Measurements from ENCODE around the gene MLC1.

DNA sequence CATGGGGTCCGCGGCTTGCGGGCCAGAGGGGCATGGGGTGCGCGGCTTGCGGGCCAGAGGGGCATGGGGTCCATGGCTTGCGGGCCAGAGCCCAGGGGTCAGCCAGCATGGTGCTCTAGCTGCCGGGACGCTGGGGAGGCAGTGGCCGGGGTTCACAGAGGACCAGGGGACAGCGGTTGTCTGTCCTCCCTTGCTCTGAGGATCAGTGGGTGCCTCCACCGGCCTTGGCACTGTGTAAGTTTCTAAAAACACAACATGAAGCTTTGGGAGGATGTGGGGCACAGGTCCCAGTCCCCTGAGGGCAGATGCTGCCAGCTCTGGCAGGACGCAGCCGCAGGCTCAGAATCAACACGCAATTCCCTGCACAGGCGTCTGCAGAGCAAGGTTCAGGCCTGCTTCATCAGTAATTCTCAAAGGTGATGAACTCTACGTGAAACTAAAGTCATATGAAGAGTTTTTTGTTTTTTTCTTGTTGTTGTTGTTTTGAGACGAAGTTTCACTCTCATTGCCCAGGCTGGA is 3.0 kb downstream of the MLC1 start:
- TF ChIP-seq ZZZ3 (IDR thresholded peaks at IDR 0.05; ENCODE audit: control insufficient read depth, insufficient read length, low read depth) (no peak), SIX5 (IDR thresholded peaks at IDR 0.05; ENCODE audit: low read depth, low read length, severe bottlenecking) (no peak), RAD21 (IDR thresholded peaks at IDR 0.05; ENCODE audit: insufficient read depth, low read depth, low read length) (no peak), POLR2A (IDR thresholded peaks at IDR 0.05; ENCODE audit: low read depth, low read length) (no peak), FOXM1 (IDR thresholded peaks at IDR 0.05; ENCODE audit: low read depth, low read length) (no peak), SPI1 (IDR thresholded peaks at IDR 0.05; ENCODE audit: borderline replicate concordance, insufficient read depth, low read depth, low read length) (no peak), RFX5 (IDR thresholded peaks at IDR 0.05; ENCODE audit: low read depth, low read length) (no peak), YY1 (IDR thresholded peaks at IDR 0.05; ENCODE audit: low read depth, low read length) (no peak), SIN3A (IDR thresholded peaks at IDR 0.05; ENCODE audit: low read depth, low read length) (no peak)
- TF ChIP-seq, protein P1, sequence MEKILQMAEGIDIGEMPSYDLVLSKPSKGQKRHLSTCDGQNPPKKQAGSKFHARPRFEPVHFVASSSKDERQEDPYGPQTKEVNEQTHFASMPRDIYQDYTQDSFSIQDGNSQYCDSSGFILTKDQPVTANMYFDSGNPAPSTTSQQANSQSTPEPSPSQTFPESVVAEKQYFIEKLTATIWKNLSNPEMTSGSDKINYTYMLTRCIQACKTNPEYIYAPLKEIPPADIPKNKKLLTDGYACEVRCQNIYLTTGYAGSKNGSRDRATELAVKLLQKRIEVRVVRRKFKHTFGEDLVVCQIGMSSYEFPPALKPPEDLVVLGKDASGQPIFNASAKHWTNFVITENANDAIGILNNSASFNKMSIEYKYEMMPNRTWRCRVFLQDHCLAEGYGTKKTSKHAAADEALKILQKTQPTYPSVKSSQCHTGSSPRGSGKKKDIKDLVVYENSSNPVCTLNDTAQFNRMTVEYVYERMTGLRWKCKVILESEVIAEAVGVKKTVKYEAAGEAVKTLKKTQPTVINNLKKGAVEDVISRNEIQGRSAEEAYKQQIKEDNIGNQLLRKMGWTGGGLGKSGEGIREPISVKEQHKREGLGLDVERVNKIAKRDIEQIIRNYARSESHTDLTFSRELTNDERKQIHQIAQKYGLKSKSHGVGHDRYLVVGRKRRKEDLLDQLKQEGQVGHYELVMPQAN (conservative IDR thresholded peaks at IDR 0.05), result no peak
- TF ChIP-seq, protein P2, sequence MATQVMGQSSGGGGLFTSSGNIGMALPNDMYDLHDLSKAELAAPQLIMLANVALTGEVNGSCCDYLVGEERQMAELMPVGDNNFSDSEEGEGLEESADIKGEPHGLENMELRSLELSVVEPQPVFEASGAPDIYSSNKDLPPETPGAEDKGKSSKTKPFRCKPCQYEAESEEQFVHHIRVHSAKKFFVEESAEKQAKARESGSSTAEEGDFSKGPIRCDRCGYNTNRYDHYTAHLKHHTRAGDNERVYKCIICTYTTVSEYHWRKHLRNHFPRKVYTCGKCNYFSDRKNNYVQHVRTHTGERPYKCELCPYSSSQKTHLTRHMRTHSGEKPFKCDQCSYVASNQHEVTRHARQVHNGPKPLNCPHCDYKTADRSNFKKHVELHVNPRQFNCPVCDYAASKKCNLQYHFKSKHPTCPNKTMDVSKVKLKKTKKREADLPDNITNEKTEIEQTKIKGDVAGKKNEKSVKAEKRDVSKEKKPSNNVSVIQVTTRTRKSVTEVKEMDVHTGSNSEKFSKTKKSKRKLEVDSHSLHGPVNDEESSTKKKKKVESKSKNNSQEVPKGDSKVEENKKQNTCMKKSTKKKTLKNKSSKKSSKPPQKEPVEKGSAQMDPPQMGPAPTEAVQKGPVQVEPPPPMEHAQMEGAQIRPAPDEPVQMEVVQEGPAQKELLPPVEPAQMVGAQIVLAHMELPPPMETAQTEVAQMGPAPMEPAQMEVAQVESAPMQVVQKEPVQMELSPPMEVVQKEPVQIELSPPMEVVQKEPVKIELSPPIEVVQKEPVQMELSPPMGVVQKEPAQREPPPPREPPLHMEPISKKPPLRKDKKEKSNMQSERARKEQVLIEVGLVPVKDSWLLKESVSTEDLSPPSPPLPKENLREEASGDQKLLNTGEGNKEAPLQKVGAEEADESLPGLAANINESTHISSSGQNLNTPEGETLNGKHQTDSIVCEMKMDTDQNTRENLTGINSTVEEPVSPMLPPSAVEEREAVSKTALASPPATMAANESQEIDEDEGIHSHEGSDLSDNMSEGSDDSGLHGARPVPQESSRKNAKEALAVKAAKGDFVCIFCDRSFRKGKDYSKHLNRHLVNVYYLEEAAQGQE (IDR thresholded peaks at IDR 0.05; ENCODE audit: low read depth, low read length), result no peak
- TF ChIP-seq, protein P3, sequence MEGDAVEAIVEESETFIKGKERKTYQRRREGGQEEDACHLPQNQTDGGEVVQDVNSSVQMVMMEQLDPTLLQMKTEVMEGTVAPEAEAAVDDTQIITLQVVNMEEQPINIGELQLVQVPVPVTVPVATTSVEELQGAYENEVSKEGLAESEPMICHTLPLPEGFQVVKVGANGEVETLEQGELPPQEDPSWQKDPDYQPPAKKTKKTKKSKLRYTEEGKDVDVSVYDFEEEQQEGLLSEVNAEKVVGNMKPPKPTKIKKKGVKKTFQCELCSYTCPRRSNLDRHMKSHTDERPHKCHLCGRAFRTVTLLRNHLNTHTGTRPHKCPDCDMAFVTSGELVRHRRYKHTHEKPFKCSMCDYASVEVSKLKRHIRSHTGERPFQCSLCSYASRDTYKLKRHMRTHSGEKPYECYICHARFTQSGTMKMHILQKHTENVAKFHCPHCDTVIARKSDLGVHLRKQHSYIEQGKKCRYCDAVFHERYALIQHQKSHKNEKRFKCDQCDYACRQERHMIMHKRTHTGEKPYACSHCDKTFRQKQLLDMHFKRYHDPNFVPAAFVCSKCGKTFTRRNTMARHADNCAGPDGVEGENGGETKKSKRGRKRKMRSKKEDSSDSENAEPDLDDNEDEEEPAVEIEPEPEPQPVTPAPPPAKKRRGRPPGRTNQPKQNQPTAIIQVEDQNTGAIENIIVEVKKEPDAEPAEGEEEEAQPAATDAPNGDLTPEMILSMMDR (IDR thresholded peaks at IDR 0.05 in 2 of 3, conservative IDR thresholded peaks at IDR 0.05 in 1 of 3; ENCODE audit: control insufficient read depth in 2 of 3, extremely low read depth in 1 of 3, insufficient read depth in 1 of 3, low read depth in 3 of 3, low read length in 3 of 3), result no peak
- TF ChIP-seq, protein P4, sequence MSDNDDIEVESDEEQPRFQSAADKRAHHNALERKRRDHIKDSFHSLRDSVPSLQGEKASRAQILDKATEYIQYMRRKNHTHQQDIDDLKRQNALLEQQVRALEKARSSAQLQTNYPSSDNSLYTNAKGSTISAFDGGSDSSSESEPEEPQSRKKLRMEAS (IDR thresholded peaks at IDR 0.05; ENCODE audit: low read depth, low read length), result no peak

Data from GM12878 (cell line).